Natural killer cell treated with Interleukin-12 subunit alpha and Interleukin-12 subunit beta and Interleukin-15 and Interleukin-18, amount 100 ng/mL, for 72 hours (primary cell): ENCODE data around the gene MTMR3. TPM values are rescaled to one million over a fixed set of nuclear protein-coding genes. Genes with fewer than 3 reads are reported as not detected.

Source experiments
- ATAC-seq, 2 donors: fragments of 150-1000 bp; cut with Tn5 transposase in 1 of 2; sonication (Bioruptor Pico), chemical (Tn5 transposase) in 1 of 2; 2 replicates each; pipeline ENCODE4 v1.10.0; 2021
- DNase-seq: peaks from one replicate; pipeline ENCODE4 v3.0.0; 2022; ENCODE audit warnings: low spot score
- H3K27ac Mint-ChIP-seq, 2 donors: 1 replicate in 1 of 2; 2 replicates in 1 of 2; pipeline ENCODE4 v1.8.0; 2022; ENCODE audit warnings: mixed read lengths in 2 of 2, mild to moderate bottlenecking in 1 of 2, moderate library complexity in 1 of 2
- H3K27me3 Mint-ChIP-seq, 2 donors: 1 replicate in 1 of 2; 2 replicates in 1 of 2; pipeline ENCODE4 v1.8.0; 2022; ENCODE audit warnings: mixed read lengths in 2 of 2
- H3K36me3 Mint-ChIP-seq: one replicate; pipeline ENCODE4 v1.8.0; 2022; ENCODE audit warnings: mixed read lengths
- H3K4me1 Mint-ChIP-seq, 2 donors: 1 replicate in 1 of 2; 2 replicates in 1 of 2; pipeline ENCODE4 v1.8.0; 2022; ENCODE audit warnings: low read depth in 2 of 2, mixed read lengths in 2 of 2, mild to moderate bottlenecking in 1 of 2
- H3K4me3 Mint-ChIP-seq: one replicate; pipeline ENCODE4 v1.8.0; 2022; ENCODE audit warnings: mixed read lengths
- H3K9me3 Mint-ChIP-seq: 2 replicates; pipeline ENCODE4 v1.8.0; 2022; ENCODE audit warnings: mixed read lengths
- total RNA-seq, 2 donors: library from RNA; stranded (reverse); gene quantifications; one replicate each; pipeline ENCODE4 v1.2.3, GENCODE V29; 2022

MTMR3 gene
- total RNA-seq, 2 donors from 2014 or later: 33.9 to 38.3 TPM

DNA sequence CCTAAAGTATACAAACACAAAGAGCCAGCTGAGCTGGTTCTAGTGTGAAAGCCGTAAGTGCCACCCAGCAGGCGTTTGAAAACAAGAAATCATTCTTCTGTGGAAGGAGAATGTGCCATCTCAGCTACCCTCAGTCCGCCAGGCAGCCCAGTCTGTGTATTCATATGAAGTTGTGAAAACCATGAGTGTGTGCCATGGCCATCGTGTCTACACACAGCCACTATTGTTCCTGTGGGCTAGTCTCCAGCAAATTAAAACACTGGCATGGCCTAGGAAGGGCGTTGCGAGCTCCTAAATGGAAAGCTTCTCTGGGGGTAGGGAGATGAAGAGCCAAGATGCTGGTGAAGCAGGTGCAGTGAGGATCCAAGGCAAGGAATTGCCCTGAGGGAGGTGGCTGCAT, 145.8 kb downstream of the MTMR3 start:
- H3K4me1 Mint-ChIP-seq: no peaks in the 10 kb centered on the region

GRCh38 chr22:30029512-30029911, 146.5 kb downstream of the MTMR3 start:
- H3K27ac Mint-ChIP-seq: no peak overlapping the region
- no peaks in the 10 kb centered on the region for H3K4me1 Mint-ChIP-seq
- DNase-seq (no peak), ATAC-seq (no peak)
- no peaks in the 10 kb centered on the region for H3K9me3 Mint-ChIP-seq
- H3K36me3 Mint-ChIP-seq: no peaks in the 10 kb centered on the region
- H3K4me3 Mint-ChIP-seq: no peak overlapping the region
- H3K27me3 Mint-ChIP-seq: no peaks in the 10 kb centered on the region

More for the DNA sequence above, 145.8 kb downstream of the MTMR3 start:
- ATAC-seq: no peak
- Mint-ChIP-seq H3K4me3 (no peak overlapping the region), H3K27ac (no peak overlapping the region), H3K36me3 (no peaks in the 10 kb centered on the region), H3K27me3 (no peaks in the 10 kb centered on the region), H3K9me3 (no peaks in the 10 kb centered on the region)
- DNase-seq: no peak

DNA sequence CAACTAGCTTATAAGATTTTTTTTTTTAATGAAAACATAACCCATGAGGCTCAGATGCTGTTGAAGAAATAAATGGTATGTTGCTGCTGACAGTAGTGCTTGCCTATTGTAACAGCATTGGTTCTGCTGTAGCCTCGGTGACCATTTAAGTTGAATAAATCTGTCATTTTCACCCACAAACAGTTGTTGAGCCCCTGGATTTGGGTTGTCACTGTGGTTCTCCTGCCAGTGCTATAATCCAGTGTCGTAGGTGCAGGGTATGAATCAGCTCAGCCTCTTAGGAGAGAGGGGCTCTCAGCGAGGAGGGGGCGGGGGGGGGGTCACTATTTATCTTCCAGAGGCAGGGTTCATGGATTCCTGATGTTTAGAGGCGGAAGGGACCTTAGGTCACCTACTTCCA, 147.4 kb downstream of the MTMR3 start:
- H3K4me3 Mint-ChIP-seq: no peak overlapping the region
- H3K36me3 Mint-ChIP-seq: no peaks in the 10 kb centered on the region
- ATAC-seq: no peak
- H3K4me1 Mint-ChIP-seq: no peaks in the 10 kb centered on the region
- H3K27me3 Mint-ChIP-seq: no peaks in the 10 kb centered on the region
- no peak overlapping the region for H3K27ac Mint-ChIP-seq
- no peak for DNase-seq
- H3K9me3 Mint-ChIP-seq: no peaks in the 10 kb centered on the region

DNA sequence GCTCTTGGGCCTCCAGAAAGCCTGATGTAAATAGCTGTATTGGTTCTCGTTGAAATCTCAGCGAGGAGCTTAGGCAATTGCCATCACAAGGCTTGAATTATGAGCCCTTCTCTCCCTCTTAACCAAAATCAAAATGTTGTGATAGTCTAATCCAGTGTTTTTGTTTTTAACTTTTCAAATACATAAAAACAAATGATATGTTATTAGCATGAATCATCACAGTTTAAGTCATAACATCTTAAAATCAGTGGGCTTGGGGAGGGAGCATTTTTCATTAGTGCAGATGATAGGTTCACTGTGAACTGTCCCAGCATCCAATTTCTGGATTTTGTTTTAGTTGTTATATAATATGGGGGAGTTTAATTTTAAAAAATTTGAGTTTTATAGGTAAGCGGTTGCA, 148.4 kb downstream of the MTMR3 start:
- H3K36me3 Mint-ChIP-seq: no peaks in the 10 kb centered on the region
- no peak overlapping the region for H3K27ac Mint-ChIP-seq
- H3K9me3 Mint-ChIP-seq: no peaks in the 10 kb centered on the region
- no peak for ATAC-seq
- no peak overlapping the region for H3K4me3 Mint-ChIP-seq
- no peaks in the 10 kb centered on the region for H3K27me3 Mint-ChIP-seq
- no peak for DNase-seq
- H3K4me1 Mint-ChIP-seq: no peaks in the 10 kb centered on the region

DNA sequence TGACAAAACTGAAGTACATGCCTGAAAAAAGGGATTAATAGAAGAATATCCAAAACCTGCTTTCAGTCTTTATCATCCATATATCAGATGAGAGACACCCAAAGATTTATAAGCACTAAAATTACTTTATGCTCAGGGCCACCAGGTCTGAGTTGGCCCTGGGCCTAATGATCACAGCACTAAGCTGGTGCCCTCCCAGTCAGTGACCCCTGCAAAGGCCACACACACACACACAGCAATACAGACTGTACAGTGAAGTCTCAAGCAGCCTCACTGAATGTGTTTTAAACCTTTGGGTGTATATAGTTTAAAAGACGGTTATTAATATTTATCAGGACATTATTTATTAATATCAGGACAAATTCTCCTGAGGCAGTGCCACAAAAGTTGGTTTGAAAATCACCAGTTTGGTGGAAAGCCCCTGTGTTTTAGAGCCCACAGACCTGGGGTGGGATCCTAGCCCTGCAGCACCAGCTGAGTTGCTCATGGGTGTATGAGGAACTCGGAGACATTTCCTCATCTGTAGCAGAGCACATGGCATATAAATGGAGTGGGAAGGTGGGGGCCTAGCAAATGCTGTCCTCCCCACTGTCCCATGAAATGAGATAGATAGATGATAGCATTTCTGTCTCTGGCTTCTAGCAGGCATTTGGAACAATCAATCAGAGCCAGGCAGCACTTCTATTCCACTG, 148.9 kb downstream of the MTMR3 start:
- no peak for ATAC-seq
- H3K9me3 Mint-ChIP-seq: no peaks in the 10 kb centered on the region
- no peak overlapping the region for H3K27ac Mint-ChIP-seq

GRCh38 chr22:30033137-30033536, 150.2 kb downstream of the MTMR3 start:
- H3K4me3 Mint-ChIP-seq: no peak overlapping the region
- H3K36me3 Mint-ChIP-seq: no peaks in the 10 kb centered on the region
- DNase-seq (no peak), ATAC-seq (no peak)
- no peaks in the 10 kb centered on the region for H3K27me3 Mint-ChIP-seq
- no peaks in the 10 kb centered on the region for H3K9me3 Mint-ChIP-seq
- H3K27ac Mint-ChIP-seq: no peak overlapping the region
- no peaks in the 10 kb centered on the region for H3K4me1 Mint-ChIP-seq

More for the DNA sequence above, 148.9 kb downstream of the MTMR3 start:
- Mint-ChIP-seq H3K27me3 (no peaks in the 10 kb centered on the region), H3K4me3 (no peak overlapping the region), H3K4me1 (no peaks in the 10 kb centered on the region), H3K36me3 (no peaks in the 10 kb centered on the region)
- no peak for DNase-seq

- no peak for DNase-seq
- H3K9me3 Mint-ChIP-seq: no peaks in the 10 kb centered on the region
- H3K27me3 Mint-ChIP-seq: no peaks in the 10 kb centered on the region
- no peak for ATAC-seq
- no peaks in the 10 kb centered on the region for H3K36me3 Mint-ChIP-seq
- peak overlapping the region in 1 of 2 donors; percentile 41 for H3K27ac Mint-ChIP-seq
- no peak overlapping the region for H3K4me3 Mint-ChIP-seq
- H3K4me1 Mint-ChIP-seq: no peaks in the 10 kb centered on the region
These were observed 150.9 kb downstream of the MTMR3 start for GRCh38 chr22:30033901-30034300.

DNA sequence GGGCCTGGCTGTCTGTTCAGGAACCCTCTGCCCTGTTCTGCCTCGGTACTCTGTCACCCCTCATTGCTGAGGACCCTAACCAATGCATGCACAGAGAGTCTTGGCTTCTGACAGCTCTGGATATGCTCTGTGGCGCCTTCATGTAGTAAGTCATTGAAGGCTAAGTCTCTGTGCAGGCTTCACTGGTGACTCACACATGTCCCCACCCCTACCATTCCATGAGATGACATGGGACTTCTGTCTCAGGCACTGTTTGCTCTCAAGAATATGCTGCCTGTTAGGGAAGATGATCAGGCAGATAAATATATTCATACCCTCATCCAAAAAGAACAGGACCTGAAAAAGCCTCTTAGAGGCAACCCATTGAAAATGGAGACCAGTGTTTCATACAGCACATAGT, 153.7 kb downstream of the MTMR3 start:
- Mint-ChIP-seq H3K36me3 (no peaks in the 10 kb centered on the region), H3K27me3 (no peaks in the 10 kb centered on the region), H3K4me3 (no peak overlapping the region), H3K9me3 (no peaks in the 10 kb centered on the region), H3K4me1 (no peaks in the 10 kb centered on the region), H3K27ac (no peak overlapping the region)
- no peak for DNase-seq
- ATAC-seq: no peak

- no peaks in the 10 kb centered on the region for H3K9me3 Mint-ChIP-seq
- no peaks in the 10 kb centered on the region for H3K4me1 Mint-ChIP-seq
- H3K36me3 Mint-ChIP-seq: no peaks in the 10 kb centered on the region
- no peak for DNase-seq
- H3K4me3 Mint-ChIP-seq: no peak overlapping the region
- no peak for ATAC-seq
- H3K27me3 Mint-ChIP-seq: peaks cover 0 to 1% of the 10 kb centered on the region in 2 donors
- no peak overlapping the region for H3K27ac Mint-ChIP-seq
These were observed 155.2 kb downstream of the MTMR3 start for GRCh38 chr22:30038219-30038618.

- ATAC-seq (no peak), DNase-seq (no peak)
- H3K36me3 Mint-ChIP-seq: no peaks in the 10 kb centered on the region
- no peaks in the 10 kb centered on the region for H3K4me1 Mint-ChIP-seq
- no peaks in the 10 kb centered on the region for H3K9me3 Mint-ChIP-seq
- H3K27ac Mint-ChIP-seq: no peak overlapping the region
- no peak overlapping the region for H3K4me3 Mint-ChIP-seq
- H3K27me3 Mint-ChIP-seq: peaks cover 0 to 2% of the 10 kb centered on the region in 2 donors
These were observed 157.7 kb downstream of the MTMR3 start for GRCh38 chr22:30040499-30041260.

DNA sequence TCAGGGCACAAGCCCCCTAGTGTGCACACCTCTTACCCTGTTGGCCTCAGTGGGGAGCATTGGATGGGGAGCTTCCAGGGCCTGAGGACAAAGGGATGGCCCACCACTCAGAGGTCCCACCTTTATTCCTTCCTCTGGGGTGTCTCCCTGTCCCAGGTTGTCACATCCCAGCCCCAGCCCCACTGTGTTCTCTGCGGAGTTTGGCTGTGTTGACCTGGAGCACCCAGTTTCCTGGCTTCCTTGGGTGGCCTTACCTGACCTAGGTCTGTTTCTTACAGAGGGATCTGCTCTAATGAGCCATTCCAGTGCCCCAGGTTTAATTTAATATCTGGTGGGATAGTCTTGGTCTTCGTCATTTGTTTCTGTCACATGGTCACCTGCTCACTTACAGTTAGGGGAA, 158.5 kb downstream of the MTMR3 start:
- DNase-seq (no peak), ATAC-seq (no peak)

DNA sequence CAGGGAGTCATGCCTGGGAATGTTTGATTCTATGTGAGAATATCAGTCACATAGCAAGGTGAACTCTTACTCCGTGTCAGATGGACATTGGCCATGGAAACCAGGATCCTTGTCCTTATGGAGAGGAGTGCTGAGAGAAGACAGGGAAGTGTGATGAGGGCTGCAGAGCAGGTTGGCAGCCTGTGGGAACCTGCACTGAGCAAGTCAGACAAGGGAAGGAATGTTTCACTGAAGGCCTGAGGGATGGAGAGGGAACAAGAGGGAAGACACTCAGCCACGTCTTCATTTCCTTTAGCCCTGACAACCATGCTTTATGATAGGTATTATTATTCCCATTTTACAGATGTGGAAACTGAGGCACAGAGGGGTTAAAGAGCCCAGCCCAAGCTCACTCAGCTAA, 158.9 kb downstream of the MTMR3 start:
- ATAC-seq (no peak), DNase-seq (no peak)
- H3K4me1 Mint-ChIP-seq: peaks cover 0 to 2% of the 10 kb centered on the region in 2 donors
- H3K9me3 Mint-ChIP-seq: no peaks in the 10 kb centered on the region
- H3K4me3 Mint-ChIP-seq: no peak overlapping the region
- H3K36me3 Mint-ChIP-seq: no peaks in the 10 kb centered on the region
- H3K27ac Mint-ChIP-seq: no peak overlapping the region
- peaks cover 0 to 2% of the 10 kb centered on the region in 2 donors for H3K27me3 Mint-ChIP-seq

More for the DNA sequence above, 158.5 kb downstream of the MTMR3 start:
- Mint-ChIP-seq H3K27me3 (peaks cover 0 to 2% of the 10 kb centered on the region in 2 donors), H3K36me3 (no peaks in the 10 kb centered on the region), H3K9me3 (no peaks in the 10 kb centered on the region), H3K4me1 (peaks cover 0 to 2% of the 10 kb centered on the region in 2 donors), H3K27ac (no peak overlapping the region), H3K4me3 (no peak overlapping the region)

DNA sequence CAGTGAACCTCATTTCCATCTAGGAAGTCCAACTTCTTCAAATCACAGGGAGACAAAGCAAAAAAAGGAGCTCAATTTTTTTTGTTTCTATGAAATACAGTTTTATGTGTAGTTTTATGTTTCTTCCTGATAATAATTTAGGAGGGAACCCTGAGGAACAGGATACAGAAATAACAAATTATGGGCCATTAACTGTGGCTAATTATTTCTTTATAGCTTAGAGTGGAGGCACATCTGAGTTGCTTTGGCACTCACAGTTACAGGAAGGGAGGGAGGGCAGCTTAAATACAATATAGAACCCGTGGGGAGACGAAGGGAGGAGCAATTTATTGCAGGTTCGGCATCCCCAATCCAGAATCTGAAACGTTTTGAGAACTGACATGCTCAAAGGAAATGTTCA, 160.2 kb downstream of the MTMR3 start:
- ATAC-seq: no peak
- H3K36me3 Mint-ChIP-seq: no peaks in the 10 kb centered on the region
- no peaks in the 10 kb centered on the region for H3K9me3 Mint-ChIP-seq
- H3K4me1 Mint-ChIP-seq: peaks cover 0 to 2% of the 10 kb centered on the region in 2 donors
- H3K4me3 Mint-ChIP-seq: no peak overlapping the region
- no peak overlapping the region for H3K27ac Mint-ChIP-seq
- DNase-seq: no peak
- peaks cover 0 to 2% of the 10 kb centered on the region in 2 donors for H3K27me3 Mint-ChIP-seq

GRCh38 chr22:30044369-30044768, 161.4 kb downstream of the MTMR3 start:
- DNase-seq (no peak), ATAC-seq (no peak)
- H3K27me3 Mint-ChIP-seq: peaks cover 0 to 2% of the 10 kb centered on the region in 2 donors
- no peak overlapping the region for H3K4me3 Mint-ChIP-seq
- no peaks in the 10 kb centered on the region for H3K9me3 Mint-ChIP-seq
- H3K27ac Mint-ChIP-seq: no peak overlapping the region
- no peaks in the 10 kb centered on the region for H3K36me3 Mint-ChIP-seq
- H3K4me1 Mint-ChIP-seq: peaks cover 0 to 2% of the 10 kb centered on the region in 2 donors
